Uterus (tissue), 4 donors: ENCODE measurements around the gene RGS14. TPM values are rescaled to one million over a fixed set of nuclear protein-coding genes. Genes with fewer than 3 reads are reported as not detected.
"Not testable (repeated sequence)": the region's sequence is repeated elsewhere in the genome, so short reads cannot be mapped to it uniquely, and the experiment has no call there.

ENCODE experiments used
- DNase-seq, 2 donors: peaks; one replicate each; pipeline ENCODE4 v3.0.0-alpha.2; 2019 to 2020
- H3K27ac ChIP-seq, 2 donors: fragments of 200-600 bp; sonication (generic); 1 replicate in 1 of 2; 2 replicates in 1 of 2; pipeline ENCODE4 v1.5.1; 2016 to 2018
- H3K27me3 ChIP-seq, 2 donors: fragments of 200-600 bp; sonication (generic); one replicate each; pipeline ENCODE4 v1.5.1; 2018 to 2019; ENCODE audit warnings: control low read depth in 1 of 2
- H3K36me3 ChIP-seq, 2 donors: fragments of 200-600 bp; sonication (generic); one replicate each; pipeline ENCODE4 v1.5.1; 2019; ENCODE audit warnings: control low read depth in 1 of 2
- H3K4me1 ChIP-seq, 2 donors: fragments of 200-600 bp; sonication (generic); one replicate each; pipeline ENCODE4 v1.5.1; 2018 to 2019; ENCODE audit warnings: control low read depth in 1 of 2
- H3K4me3 ChIP-seq, 2 donors: fragments of 200-600 bp; sonication (generic); 1 replicate in 1 of 2; 2 replicates in 1 of 2; pipeline ENCODE4 v1.5.1; 2018 to 2019; ENCODE audit warnings: mild to moderate bottlenecking in 1 of 2
- H3K9me3 ChIP-seq, 2 donors: fragments of 200-600 bp; sonication (generic); one replicate each; pipeline ENCODE4 v1.5.1; 2019; ENCODE audit warnings: control low read depth in 1 of 2
- POLR2A ChIP-seq, 2 donors: fragments of 450-650 bp; IDR thresholded peaks; one replicate each; pipeline ENCODE4 v1.6.1; 2016; ENCODE audit warnings: antibody characterized with exemption in 2 of 2, mild to moderate bottlenecking in 1 of 2, moderate library complexity in 1 of 2
- intact Hi-C: fragments of 100-400 bp; cut with DNase I; formaldehyde crosslinking; loops from one replicate; pipeline ENCODE4 v1.15.1; 2023; ENCODE audit warnings: low total_unique reads
- total RNA-seq, 4 donors: library from RNA; depleted of rRNA in 3 of 4; stranded (reverse); fragments of >200 nt in 3 of 4; gene quantifications; one replicate each; pipeline versions ENCODE4 v1.1.0 to v1.2.4, GENCODE V29; 2014 to 2023
- TF ChIP-seq, protein P1 (sequence below), 4 experiments: fragments of 200-600 bp in 2 of 4; fragments of 450-650 bp in 2 of 4; sonication (generic) in 2 of 4; IDR thresholded peaks; one replicate each; pipeline ENCODE4 v1.5.1; 2016 to 2019; ENCODE audit warnings: antibody characterized with exemption in 4 of 4, mild to moderate bottlenecking in 2 of 4, moderate library complexity in 1 of 4
- donor health status: DM: yes; HTN: yes; CAD: no.

The RGS14 gene
- total RNA-seq, 4 donors from 2014 or later = 1.5 to 25.6 (median 13.6) TPM

DNA sequence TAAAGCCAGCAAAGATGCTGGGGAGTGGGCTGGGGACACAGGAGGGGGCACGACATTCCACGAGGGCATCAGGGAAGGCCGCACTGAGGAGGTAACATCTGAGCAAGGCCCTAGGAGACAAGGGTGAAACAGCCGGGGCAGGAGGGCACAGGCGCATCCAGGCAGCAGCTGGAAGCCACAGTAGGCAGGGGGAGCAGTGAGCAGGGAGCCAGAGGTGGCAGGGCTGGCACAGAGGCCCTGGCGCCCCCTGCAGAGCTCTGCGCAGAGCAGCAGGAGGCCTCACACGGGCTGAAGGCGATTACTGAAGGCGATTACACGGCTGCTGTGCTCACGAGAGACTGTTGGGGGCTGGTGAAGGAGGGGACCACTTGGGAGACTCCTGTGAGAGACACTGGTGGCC is 21.6 kb upstream of the RGS14 start:
- H3K9me3 ChIP-seq = no peaks in the 10 kb centered on the region
- H3K4me1 ChIP-seq = no peaks in the 10 kb centered on the region
- no peaks in the 10 kb centered on the region for H3K27me3 ChIP-seq
- intact Hi-C loops = no loop called here
- H3K36me3 ChIP-seq = no peaks in the 10 kb centered on the region
- no peak overlapping the region for H3K27ac ChIP-seq
- no peak for DNase-seq
- TF ChIP-seq POLR2A (IDR thresholded peaks at IDR 0.05) = no peak
- TF ChIP-seq, protein P1, sequence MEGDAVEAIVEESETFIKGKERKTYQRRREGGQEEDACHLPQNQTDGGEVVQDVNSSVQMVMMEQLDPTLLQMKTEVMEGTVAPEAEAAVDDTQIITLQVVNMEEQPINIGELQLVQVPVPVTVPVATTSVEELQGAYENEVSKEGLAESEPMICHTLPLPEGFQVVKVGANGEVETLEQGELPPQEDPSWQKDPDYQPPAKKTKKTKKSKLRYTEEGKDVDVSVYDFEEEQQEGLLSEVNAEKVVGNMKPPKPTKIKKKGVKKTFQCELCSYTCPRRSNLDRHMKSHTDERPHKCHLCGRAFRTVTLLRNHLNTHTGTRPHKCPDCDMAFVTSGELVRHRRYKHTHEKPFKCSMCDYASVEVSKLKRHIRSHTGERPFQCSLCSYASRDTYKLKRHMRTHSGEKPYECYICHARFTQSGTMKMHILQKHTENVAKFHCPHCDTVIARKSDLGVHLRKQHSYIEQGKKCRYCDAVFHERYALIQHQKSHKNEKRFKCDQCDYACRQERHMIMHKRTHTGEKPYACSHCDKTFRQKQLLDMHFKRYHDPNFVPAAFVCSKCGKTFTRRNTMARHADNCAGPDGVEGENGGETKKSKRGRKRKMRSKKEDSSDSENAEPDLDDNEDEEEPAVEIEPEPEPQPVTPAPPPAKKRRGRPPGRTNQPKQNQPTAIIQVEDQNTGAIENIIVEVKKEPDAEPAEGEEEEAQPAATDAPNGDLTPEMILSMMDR (IDR thresholded peaks at IDR 0.05) = no peak
- no peak overlapping the region for H3K4me3 ChIP-seq

DNA sequence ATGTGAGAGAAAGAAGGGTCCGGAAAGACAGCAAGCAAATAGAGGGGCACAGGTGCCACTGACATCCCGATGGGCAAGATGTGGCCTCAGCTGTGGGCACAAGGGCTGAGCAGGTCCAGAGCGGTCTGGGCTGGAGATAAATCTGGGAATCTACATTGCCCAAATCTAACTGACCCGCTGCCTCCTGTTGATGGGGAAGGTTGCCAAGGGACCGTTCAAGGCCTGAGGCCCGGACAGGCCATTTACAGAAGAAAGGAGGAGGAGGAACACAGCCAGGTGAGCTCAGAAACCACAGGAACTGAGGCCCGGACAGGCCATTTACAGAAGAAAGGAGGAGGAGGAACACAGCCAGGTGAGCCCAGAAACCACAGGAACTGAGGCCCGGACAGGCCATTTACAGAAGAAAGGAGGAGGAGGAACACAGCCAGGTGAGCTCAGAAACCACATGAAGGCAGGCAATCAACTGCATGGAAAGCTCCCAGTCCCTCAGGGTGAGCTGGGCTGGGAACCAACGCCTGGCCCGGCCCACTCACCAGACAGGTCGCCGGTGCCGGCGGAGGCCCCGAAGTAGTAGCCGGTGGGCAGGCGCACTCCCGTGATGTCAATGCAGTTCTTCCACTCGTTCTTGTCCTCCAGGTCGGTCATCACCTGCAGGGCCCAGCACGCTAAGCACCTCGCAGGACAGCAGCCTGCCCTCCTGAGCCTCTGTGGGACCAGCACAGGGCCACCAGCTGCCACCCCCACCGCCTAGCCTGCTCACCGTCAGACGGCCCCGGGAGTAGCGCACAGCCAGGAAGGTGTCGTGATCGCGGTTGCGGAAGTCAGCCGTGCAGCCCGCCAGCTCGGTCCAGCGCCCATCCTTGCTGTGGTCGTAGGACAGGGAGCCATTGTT is 20.9 kb upstream of the RGS14 start:
- no peak overlapping the region for H3K4me3 ChIP-seq
- TF ChIP-seq, protein P1 (IDR thresholded peaks at IDR 0.05) = no peak
- no peak for TF ChIP-seq POLR2A (IDR thresholded peaks at IDR 0.05)
- H3K36me3 ChIP-seq = no peaks in the 10 kb centered on the region
- intact Hi-C loops = no loop called here
- DNase-seq = no peak
- H3K27ac ChIP-seq = no peak overlapping the region
- no peaks in the 10 kb centered on the region for H3K9me3 ChIP-seq
- no peaks in the 10 kb centered on the region for H3K4me1 ChIP-seq
- no peaks in the 10 kb centered on the region for H3K27me3 ChIP-seq

DNA sequence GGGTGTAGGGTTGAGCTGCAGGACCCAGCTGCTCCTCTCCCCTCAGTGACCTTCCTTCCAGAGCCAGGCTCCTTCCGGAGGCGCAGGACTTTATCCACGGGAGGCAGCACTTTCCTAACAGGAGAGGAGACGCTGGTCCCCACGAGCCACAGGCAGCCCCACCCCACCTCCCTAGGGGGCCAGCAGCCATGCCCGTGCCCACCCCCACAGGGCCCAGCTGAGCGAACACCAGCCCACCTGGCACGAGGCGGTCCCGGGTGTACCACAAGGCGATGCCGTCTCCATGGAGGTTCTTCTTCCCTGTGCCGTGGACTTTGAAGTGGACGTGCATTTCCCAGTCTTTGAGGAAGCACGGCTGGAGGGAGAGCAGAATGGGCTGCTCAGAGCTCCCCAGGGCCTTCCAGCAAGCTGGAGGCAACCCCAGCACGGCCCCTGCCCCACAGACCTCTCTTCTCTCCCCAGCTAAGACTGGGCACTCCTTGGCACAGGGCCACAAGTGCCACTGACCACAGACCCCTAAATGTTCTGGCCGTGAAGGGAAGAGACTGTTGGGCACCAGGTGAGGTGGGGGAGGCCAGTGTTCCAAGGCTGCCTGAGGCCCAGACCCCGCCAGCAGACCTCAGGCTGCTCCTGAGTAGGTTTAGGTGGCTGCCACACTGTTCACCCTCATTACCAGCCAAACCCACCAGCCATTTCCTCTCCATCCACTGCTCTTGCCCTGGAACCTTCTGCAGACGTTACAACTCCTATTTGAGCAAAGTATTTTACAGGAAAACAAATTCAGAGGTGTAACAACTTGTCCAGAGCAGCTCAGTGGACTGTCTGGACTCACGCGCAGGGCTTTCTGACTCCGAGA is 19.2 kb upstream of the RGS14 start:
- Histone ChIP-seq H3K9me3 (no peaks in the 10 kb centered on the region), H3K27ac (no peak overlapping the region), H3K4me1 (no peaks in the 10 kb centered on the region), H3K27me3 (no peaks in the 10 kb centered on the region), H3K36me3 (no peaks in the 10 kb centered on the region), H3K4me3 (no peak overlapping the region)
- intact Hi-C loops = no loop called here
- TF ChIP-seq POLR2A (IDR thresholded peaks at IDR 0.05) = no peak
- TF ChIP-seq, protein P1 (IDR thresholded peaks at IDR 0.05) = no peak
- DNase-seq = no peak

DNA sequence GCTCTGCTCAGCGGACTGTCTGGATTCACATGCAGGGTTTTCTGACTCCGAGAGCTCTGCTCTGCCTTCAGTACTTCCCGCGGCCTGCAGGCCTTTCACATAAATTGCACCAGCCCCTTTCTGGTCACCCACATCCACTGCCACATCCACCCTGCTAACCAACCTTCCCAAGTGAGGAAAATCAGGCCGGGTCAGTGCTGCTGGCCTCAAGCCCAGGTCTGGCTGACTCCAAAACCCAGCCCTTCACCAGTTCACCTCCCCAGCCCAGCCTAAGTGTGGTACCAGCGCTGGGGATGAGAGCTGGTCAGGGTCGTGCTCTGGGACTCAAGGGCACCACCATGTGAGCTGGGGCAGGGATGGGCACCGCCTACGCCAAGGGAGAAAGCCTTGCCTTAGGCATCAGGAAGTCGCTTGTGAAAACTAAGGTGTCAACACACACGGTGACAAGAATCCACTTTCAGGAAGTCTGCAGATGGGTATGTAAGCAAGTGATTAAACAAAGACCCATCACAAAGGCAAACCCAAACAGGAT is 18.6 kb upstream of the RGS14 start:
- no peaks in the 10 kb centered on the region for H3K9me3 ChIP-seq
- TF ChIP-seq, protein P1 (IDR thresholded peaks at IDR 0.05) = no peak
- no peak for TF ChIP-seq POLR2A (IDR thresholded peaks at IDR 0.05)
- no peak overlapping the region for H3K27ac ChIP-seq
- intact Hi-C loops = no loop called here
- H3K4me1 ChIP-seq = no peaks in the 10 kb centered on the region
- H3K36me3 ChIP-seq = no peaks in the 10 kb centered on the region
- no peaks in the 10 kb centered on the region for H3K27me3 ChIP-seq
- DNase-seq = no peak
- no peak overlapping the region for H3K4me3 ChIP-seq

DNA sequence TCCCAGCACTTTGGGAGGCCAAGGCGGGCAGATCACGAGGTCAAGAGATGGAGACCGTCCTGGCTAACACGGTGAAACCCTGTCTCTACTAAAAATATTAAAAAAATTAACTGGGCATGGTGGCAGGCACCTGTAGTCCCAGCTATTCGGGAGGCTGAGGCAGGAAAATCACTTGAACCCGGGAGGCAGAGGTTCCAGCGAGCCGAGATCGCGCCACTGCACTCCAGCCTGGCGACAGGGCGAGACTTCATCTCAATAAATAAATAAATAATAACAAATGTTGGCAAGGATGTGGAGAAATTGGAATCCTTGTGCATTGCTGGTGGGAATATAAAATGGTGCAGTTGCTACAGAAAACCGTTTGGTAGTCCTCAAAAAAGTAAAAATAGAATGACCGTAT is 14.7 kb upstream of the RGS14 start:
- H3K4me3 ChIP-seq, H3K27me3 ChIP-seq, H3K36me3 ChIP-seq, H3K9me3 ChIP-seq, DNase-seq, intact Hi-C loops, H3K4me1 ChIP-seq, H3K27ac ChIP-seq: not testable (repeated sequence)
